Measurements from ENCODE around the gene TNFSF12.

DNA sequence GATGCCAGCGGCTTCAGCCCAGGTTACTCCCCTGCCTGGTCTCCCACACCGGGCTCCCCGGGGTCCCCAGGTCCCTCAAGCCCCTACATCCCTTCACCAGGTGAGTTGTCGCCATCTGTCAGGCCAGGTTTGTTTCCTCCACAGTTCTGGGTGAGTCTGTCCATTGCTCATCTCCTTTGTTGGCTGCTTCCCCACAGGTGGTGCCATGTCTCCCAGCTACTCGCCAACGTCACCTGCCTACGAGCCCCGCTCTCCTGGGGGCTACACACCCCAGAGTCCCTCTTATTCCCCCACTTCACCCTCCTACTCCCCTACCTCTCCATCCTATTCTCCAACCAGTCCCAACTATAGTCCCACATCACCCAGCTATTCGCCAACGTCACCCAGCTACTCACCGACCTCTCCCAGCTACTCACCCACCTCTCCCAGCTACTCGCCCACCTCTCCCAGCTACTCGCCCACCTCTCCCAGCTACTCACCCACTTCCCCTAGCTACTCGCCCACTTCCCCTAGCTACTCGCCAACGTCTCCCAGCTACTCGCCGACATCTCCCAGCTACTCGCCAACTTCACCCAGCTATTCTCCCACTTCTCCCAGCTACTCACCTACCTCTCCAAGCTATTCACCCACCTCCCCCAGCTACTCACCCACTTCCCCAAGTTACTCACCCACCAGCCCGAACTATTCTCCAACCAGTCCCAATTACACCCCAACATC is 35.9 kb upstream of the TNFSF12 start:
- TF ChIP-seq TAF1 (IDR thresholded peaks at IDR 0.05; ENCODE audit: borderline replicate concordance, low read depth, low read length) (no peak), FOSL2 (IDR thresholded peaks at IDR 0.05; ENCODE audit: borderline replicate concordance, low read depth) (no peak), CTCF (IDR thresholded peaks at IDR 0.05) (no peak), RAD21 (IDR thresholded peaks at IDR 0.05; ENCODE audit: low read length) (no peak), TCF12 (IDR thresholded peaks at IDR 0.05) (no peak), ELF1 (IDR thresholded peaks at IDR 0.05) (no peak), POLR2AphosphoS5 (IDR thresholded peaks at IDR 0.05; ENCODE audit: low read depth, low read length) (no peak), EZH2phosphoT487 (IDR thresholded peaks at IDR 0.05; ENCODE audit: borderline replicate concordance, low read depth) (no peak), EP300 (IDR thresholded peaks at IDR 0.05; ENCODE audit: borderline replicate concordance in 1 of 2, low read depth in 1 of 2, low read length in 1 of 2) (no peak), MXI1 (IDR thresholded peaks at IDR 0.05; ENCODE audit: low read depth, low read length) (no peak)
